ENCODE measurements around the gene WDR91.

DNA sequence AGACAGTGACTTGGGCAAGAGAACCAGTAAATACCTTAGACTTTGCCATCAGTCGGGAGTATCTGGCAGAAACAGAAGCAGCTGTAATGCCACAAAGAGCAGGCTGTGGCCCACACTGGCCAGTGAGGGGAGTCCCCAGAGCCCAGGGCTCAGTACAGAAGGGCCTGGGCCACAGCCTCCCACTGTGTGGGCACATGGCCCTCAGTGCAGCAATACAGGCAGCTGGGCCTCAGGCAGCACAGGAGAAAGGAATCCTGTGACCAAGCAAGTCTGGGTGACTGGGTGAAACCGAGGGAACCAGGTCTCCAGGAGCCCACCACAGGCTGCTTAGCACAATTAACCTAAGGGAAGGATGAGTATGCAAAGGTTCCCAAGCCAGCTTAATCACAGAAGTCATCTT, 14.0 kb downstream of the WDR91 start:
- TF ChIP-seq, protein P1, sequence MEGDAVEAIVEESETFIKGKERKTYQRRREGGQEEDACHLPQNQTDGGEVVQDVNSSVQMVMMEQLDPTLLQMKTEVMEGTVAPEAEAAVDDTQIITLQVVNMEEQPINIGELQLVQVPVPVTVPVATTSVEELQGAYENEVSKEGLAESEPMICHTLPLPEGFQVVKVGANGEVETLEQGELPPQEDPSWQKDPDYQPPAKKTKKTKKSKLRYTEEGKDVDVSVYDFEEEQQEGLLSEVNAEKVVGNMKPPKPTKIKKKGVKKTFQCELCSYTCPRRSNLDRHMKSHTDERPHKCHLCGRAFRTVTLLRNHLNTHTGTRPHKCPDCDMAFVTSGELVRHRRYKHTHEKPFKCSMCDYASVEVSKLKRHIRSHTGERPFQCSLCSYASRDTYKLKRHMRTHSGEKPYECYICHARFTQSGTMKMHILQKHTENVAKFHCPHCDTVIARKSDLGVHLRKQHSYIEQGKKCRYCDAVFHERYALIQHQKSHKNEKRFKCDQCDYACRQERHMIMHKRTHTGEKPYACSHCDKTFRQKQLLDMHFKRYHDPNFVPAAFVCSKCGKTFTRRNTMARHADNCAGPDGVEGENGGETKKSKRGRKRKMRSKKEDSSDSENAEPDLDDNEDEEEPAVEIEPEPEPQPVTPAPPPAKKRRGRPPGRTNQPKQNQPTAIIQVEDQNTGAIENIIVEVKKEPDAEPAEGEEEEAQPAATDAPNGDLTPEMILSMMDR (IDR thresholded peaks at IDR 0.05; ENCODE audit: insufficient read depth, low read depth, low read length) = no peak
- TF ChIP-seq EZH2 (IDR thresholded peaks at IDR 0.05; ENCODE audit: insufficient read depth, low read length) = no peak

All from astrocyte (in vitro differentiated cells and primary cell).